NOMO-1 treated with dmso at 0.1 percent for 144 hours (cell line): ENCODE measurements around the gene VPS33B.
A peak's percentile ranks its signal among the peaks of the same experiment; 100 is the strongest.
"Not testable (repeated sequence)": the region's sequence is repeated elsewhere in the genome, so short reads cannot be mapped to it uniquely, and the experiment has no call there.

Source experiments
- DNase-seq: peaks from one replicate; lab custom pipeline; 2025; ENCODE audit not compliant: unreplicated experiment; lab: John Stamatoyannopoulos, UW

VPS33B gene

DNA sequence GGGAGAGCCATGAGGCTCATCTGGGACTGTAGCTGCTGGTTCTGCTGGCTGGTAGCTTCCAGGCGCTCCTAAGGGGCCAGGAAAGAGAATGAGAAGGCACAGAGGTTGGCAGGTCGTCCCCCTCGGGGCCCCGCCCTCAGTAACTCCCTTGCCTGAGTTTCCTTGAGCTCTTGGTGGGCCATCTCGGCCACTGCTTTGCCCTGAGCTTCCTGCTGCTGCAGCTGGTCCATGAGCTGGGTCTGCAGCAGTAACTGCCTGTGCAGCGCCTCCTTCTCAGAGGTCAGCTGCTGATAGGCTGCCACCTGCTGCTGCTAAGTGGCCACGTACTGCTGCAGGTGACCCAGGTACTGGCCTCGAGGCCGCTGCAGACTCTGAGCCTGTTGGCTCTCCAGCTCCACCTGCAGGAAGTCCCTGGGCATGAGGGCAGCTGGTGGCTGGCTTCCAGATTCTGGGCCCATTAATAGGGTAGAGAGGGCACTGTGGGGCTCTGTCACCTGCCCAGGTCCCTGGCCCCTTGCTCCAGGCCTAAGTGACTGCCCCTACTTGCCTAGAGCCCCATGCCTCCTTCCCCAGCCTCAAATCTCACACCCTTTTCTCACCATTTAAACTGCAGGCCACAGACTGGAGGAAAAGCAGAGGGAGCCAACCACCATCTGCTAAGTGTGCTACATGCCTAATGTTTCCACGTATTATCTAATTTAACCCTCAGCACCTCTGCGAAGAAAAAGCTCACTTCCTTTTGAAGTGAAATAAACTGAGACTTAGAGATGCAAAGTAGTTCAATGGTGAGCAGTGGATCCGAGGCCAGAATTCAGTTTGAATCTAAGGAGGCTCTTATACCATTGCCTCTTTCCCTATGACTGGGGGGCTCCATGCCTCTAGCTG is 10.8 kb upstream of the VPS33B start:
- DNase-seq: no peak

DNA sequence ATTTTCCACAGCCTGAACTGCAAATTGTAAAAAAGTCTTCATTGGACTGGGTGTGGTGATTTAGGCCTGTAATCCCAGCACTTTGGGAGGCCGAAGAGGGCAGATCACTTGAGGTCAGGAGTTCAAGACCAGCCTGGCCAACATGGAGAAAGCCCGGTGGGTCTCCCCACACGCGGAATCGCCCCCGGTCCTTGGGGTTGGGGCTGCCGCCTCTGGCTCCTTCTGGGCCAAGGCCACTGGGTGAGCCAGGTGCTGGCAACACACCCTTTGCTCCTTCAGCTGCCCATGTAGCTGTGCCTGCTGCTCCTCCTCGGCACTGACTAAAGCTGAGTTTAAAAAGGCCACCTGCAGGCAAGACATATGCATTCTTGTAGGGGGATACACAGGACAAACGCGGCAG is 9.4 kb upstream of the VPS33B start:
- DNase-seq: no peak

DNA sequence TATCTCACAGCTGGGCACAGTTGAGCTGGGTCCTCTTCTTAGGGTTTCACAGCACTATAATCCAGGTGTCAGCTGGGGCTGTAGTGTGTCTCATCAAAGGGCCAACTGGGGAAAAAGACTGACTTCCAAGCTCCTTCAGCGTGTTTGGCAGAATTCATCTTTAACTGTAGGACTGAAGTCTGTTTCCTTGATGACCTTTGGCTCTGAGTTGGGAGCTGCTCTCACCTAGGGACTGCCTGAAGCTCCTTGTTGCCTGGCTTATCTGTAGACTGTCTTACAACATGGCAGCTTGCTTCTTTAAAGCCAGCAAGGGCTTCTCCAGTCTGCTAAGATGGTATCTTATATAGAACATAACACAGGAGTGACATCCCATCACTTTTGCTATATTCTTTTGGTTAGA is 5.3 kb upstream of the VPS33B start:
- no peak for DNase-seq

DNA sequence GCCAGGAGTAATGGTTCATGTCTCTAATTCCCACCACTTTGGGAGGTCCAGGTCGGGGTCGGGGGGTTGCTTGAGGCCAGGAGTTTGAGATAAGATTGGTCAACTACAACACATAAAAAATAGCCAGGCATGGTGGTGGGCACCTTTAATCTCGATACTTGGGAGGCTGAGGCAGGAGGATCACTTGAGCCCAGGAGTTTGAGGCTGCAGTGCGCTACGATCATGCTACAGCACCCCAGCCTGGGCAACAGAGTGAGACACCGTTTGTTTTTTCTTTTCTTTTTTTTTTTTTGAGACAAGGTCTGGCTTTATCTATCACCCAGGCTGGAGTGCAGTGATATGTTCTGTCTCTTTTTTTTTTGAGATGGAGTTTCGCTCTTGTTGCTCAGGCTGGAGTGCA is 1.3 kb upstream of the VPS33B start:
- DNase-seq: no peak

DNA sequence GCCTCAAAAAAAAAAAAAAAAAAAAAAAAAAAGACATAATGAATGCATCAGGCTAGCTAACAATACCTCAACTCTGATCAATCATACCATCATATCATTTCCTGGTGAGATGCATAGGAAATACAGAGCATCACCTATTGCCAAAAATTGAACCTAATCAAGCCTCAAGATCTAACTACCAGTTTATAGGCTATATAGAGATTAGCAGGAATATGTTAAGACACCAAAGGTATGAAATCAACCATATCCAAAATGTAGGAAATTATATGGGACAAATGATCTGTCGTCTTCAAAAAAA is 387 bp upstream of the VPS33B start:
- DNase-seq: no peak

DNA sequence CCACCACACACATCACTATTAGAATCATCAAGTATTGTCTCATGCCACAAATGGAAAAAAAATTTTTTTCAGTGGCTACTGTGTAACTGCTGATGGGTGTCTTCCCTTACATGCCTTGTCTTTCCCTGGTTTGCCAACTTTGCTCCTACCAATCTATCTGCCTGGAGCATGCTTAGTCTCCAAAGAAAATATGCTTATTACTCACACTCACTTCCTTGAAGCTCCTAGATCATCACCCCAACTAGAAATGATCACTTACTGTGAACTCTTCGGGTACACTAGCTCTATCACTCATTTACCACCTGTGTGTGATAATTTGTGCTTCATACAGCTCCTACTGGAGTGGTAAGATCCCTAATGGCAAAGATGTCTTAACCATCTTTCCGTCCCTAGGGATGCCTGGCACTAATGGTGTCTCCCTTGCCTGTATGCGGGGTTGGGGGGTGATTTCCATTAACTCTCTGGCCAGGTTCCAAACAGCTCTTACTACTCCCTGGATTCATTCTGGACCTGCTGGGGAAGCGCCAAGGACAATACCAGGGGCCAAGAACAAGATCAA is 799 bp downstream of the VPS33B start:
- no peak for DNase-seq

DNA sequence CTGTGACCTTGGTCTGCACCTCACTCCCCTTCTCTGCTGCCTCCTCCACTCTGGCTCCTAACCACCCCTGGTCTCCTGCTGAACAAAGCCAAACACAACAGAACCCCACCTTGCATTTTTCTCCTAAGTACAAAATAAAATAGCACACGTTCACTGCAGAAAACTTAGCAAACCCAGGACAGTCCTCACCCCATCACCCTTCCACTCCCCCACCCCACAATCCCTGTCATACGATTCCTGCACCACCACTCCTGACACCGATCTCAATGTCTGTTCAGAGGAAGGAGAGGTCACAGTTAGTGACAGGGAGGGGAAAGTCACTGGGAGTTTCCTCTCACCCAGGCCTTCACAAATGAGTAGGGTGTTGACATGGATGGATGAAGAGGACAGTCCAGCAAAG is 4.2 kb downstream of the VPS33B start:
- DNase-seq: no peak

DNA sequence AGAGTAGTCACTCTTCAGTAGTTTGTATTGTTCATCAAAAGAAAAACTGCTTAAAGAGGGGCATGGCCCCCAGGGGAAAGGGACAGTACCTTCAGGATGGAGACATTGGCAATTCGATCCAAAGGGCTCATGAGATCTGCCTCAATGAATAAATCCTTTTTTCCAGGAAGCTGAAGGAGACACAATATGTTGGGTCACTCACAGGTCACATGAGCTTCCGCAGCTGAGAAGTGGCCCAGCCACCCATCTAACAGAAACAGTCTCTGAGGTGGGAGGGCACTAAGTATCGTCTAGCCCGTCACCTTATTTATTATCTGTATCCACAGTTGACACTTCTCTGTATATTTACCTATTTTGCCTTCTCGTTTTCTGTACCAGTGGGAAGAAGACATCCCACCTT is 4.7 kb downstream of the VPS33B start:
- DNase-seq: no peak

DNA sequence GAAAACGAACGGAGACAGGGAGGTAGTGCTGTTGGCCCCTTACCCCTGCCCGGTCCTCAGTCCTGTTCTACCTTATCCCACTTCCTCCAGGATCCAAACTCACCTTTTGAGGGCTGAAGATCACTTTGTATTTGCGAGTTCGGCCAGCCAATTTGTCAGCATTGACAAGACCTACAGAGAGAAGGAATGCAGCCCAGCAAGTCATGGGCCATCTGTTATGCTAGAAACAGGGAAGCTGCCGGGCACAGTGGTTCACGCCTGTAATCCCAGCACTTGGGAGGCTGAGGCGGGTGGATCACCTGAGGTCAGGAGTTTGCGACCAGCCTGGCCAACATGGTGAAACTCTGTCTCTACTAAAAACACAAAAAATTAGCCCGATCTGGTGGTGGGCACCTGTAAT is 8.7 kb downstream of the VPS33B start:
- not testable (repeated sequence) for DNase-seq

DNA sequence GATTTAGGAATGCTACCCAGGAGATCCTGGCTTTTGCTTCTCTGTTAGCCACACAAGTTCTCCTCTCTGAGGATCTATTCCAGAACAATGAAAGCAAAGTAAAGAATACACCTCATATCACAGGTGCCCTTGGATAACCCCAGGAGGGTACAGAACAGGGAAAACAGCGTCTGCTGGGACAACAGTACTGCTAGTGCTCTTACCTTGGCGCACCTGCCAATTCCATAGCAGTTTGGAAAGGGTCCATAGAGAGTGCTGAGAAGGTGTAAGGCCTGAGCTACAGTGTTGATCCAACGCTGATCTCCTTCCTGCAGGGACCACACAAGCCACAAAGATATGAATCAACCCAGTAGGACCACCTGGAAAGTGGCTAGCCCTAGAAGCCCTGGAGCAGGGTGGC is 15.1 kb downstream of the VPS33B start:
- DNase-seq: no peak

DNA sequence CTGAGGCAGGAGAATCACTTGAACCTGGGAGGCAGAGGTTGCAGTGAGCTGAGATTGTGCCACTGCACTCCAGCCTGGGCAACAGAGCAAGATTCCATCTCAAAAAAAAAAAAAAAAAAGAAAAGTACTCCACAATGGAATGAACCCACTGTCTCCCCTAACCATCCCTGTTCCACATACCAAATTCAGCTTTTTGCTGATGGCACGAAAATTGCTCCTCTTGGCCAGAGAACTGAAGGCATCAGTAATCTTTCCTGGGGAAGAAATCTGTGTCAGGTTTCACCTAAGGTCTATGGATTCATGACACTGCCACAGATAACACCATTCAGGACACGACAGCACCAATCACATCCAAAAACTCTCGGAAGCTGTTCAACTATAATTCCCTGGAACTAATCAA is 21.2 kb downstream of the VPS33B start:
- DNase-seq: no peak

DNA sequence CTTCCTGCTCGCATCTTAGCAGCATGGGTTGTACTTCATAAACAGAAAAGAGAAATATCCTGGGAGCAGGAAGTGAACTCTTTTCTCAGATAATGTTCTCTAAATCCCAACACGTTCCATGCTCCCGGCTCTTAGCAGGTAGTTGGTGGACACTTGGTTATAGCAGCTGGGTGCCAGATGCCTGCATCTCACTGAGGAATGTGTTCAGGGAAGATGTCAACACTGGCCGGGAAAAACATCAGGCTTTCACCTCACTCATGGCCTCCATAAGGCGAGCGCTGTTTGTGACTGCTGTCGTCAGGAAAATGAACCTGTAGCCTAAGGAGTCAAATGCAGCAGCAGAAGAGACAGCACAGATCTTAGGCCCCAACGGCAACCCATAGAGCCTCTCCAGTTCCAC is 23.7 kb downstream of the VPS33B start:
- no peak for DNase-seq

DNA sequence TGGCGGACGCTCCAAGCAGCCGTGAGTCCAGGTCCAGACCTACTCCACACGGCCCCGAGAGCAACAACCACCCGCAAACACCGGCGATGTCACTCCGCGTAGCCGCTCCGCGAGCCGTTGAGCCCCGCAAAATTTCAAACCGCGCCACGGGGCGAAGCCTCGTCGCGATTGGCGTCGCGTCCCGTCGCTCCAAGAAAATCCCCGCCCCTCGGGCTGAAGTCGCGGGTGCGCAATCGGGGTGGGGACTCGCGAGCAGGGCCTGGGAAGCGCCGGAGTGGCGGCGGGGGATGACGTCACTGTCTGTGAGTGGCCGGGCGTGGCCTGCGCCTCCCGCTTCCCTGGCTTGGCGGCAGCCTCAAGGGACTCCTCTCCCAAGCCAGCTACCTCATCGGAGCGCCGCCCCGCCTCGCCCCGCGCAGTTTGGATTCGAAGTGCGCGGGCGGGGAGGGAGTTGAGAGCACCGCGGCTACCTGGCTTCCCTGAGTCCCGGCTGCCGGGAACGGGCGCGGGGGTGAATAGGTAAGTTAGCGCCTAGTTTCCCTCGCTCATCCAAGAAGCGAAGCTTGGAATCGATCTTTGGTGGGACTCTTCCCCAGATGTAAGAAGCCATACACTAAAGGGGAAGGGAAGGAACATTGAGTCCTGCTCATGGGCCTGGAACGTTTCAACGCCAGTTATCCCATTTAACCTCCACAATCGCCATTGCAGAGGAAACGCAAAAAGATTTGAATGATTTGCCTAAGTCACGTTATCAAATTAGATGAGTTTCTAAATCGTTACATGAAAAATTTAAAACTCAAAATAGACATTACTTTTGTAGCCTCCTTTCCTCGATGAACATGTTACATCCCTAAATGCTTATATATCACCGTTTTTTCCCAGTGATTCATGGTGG is 27.7 kb downstream of the VPS33B start, which contains the start of gene PRC1:
Gene PRC1 (minus strand): TSS at position 119 of the 895 bp plus-strand sequence. CDS start 118 bp downstream, at position 1.
- DNase-seq: peak; percentile 95

DNA sequence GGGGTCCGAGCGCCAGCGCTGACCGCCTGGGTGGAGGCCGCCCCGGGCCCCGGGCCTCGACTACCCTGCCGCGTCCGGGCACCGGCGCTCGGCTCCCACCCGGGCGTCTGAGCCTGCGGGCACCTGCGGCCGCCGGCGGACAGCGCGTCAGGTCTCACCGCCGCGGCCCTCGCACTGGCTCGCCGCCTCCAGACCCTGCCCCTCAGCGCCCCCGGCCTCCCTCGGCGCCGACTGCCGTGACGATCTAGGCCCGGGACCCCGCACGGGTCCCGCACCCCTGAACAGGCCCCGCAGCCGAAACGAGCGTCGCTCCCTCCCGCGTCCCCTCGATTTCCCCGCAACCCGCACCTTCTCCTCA is 28.4 kb downstream of the VPS33B start:
- no peak for DNase-seq

DNA sequence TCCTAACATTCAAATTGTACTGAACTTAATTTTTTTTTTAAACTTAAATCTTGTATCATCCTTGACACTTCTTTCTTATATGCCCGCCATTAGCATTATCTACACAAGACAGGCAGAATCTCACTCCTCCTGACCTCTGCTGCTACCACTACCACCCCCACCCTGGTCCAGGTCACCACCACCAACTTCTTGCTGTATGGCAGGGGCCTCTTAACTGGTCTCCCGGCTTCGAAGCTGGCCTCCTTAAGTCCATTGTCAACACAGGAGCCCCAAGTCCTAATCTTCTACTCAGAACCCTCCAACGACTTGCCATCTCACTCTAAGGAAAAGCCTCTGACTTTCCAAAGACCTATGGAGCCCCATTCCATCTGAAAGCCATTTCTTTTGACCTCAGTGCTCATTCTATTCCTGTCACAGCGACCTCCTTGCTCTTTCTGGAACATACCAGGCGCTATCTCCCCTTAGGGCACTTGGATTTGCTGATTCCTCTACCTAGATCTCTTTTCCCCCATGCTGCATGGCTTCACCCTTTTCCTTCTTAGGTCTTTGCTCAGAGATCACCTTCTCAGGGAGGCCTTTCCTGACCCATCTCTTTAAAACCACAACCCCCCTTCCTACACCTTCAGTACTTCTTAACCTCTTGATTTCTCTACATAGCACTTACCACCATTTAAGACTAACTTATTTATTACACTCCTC is 30.7 kb downstream of the VPS33B start:
- DNase-seq: no peak

DNA sequence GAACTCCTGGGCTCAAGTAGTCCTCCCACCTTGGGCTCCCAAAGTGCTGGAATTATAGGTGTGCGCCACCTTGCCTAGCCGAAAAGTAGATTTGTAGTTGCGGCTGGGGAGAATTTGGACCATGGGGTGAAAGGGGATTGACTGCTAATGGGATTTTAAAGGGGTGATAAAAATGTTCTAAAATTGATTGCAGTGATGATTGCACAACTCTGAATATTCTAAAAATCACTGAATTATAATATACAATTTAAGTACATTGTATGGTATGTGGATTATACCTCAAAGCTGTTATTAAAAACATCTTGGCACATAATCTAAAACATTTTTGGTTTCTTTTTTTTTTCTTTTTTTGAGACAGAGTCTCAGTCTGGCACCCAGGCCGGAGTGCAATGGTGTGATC is 31.9 kb downstream of the VPS33B start:
- no peak for DNase-seq

DNA sequence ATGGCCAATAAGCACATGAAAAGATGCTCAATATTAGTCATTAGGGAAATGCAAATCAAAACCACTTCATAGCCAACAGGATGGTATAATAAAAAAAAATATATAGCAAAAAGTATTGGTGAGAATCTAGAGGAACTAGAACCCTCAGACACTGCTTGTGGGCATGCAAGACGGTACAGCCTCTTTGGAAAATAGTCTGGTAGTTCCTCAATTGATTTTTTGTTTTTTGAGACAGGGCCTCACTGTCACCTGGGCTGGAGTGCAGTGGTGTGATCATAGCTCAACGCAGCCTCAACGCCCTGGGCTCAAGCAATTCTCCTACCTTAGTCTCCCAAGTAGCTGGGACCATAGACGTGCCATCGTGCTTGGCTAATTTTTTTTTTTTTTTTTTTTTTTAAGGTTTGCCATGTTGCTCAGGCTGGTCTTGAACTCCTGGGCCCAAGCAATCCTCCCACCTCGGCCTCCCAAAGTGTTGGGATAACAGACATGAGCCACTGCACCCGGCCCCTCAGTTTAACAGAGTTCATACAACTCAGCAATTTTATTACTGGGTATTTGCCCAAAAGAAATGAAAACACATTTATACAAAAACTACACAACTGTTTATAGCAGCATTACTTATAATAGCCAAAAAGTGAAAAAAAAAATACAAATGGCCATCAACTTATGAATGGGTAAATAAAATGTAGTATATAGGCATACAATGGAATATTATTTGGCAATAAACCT is 33.2 kb downstream of the VPS33B start:
- DNase-seq: peak; percentile 5

DNA sequence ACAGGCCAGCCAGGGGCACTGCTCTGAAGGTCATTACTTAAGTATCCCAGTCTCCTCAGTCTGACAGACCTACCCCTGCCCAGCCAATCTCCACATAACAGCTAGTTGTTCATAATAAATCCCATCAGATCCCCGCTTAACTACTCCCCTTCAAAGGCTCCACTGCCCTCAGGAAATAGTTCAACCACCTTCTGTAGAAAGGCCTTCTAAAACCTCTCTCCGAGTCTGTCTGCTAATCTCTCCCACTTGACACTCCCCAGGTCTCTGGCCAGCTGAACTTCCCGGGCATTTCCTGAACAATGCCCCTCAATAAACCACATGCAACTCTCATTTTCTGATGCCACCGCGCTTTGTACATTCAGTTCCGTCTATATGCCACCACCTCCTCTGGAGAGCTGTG is 34.1 kb downstream of the VPS33B start:
- no peak for DNase-seq

DNA sequence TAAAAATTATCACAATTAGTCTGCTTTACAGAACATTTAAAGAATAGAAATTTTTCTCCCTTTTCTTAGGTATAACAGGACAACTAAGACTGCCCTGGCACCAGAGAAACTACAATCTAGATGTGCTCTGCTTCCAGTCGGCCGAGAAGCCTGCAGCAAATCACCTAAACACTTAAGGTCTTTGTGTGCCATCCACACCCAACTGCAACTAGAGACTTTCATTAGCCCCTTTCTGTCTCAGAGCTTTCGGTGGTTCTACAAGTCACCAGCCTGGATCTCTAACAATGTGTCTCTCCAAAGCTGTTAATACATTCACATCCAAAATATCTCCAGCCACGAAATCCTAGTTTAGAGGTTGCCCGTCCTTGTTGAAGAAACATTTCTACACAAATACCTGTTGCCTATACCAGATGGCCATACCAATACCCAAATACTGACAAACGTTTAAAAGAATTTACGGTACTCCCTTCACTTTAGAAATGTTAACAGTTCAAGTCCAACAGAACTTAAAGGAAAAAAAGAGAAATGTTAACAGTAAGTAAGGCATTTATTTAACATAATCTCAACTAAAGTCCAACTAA is 34.7 kb downstream of the VPS33B start:
- no peak for DNase-seq

DNA sequence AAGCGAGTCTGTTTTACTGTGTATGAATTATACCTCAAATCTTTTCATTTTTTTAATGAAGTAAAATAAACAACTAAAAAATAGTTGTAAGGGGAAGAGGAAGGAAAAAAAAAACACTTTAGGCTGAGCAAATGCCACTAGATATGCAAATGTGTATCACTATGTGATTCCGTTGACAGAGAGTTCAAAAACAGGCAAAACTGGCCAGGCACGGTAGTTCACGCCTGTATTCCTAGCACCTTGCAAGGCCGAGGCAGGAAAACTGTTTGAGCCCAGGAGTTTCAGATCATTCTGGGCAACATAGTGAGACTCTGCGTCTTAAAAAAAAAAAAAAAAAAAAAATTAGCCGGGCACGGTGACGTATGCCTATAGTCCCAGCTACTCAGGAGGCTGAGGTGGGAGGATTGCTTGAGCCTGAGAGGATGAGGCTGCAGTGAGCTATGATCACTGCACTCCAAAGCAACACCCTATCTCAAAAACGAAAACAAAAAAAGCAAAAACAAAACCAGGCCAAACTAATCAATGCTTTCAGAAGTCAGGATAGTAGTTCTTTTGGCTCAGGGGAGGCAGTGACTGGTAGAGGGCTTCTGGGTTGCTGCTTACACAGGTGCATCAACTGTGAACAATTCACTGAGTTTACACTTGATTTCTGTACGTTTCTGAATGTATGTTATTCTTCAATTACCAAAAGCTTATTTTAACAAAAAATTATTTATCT is 35.4 kb downstream of the VPS33B start:
- no peak for DNase-seq
